HEK293 (cell line): ENCODE measurements around the gene THUMPD2.

ENCODE experiments used
- CTCF ChIA-PET: fragments of 350-600 bp; formaldehyde crosslinking; extraction: SDS; loops from one replicate; lab custom pipeline; 2021; ENCODE audit warnings: antibody characterized with exemption; lab: Yijun Ruan, JAX
- POLR2A ChIA-PET: fragments of 300-600 bp; formaldehyde crosslinking; extraction: SDS; loops from one replicate; lab custom pipeline; 2020; ENCODE audit warnings: antibody characterized with exemption, inconsistent platforms; lab: Yijun Ruan, JAX
- H3K27ac ChIP-seq: fragments of 200-500 bp; sonication (Bioruptor generic); 2 replicates; pipeline ENCODE4 v1.5.1; 2014; ENCODE audit warnings: low read depth, low read length, control low read depth, inconsistent platforms; ENCODE audit errors: extremely low read depth
- H3K36me3 ChIP-seq, 2 experiments: fragments of 200-500 bp in 1 of 2; sonication (Bioruptor generic) in 1 of 2; 1 replicate in 1 of 2; 2 replicates in 1 of 2; pipeline ENCODE4 v1.5.1; 2014 to 2017; ENCODE audit warnings: inconsistent platforms in 2 of 2, low read length in 2 of 2; ENCODE audit not compliant: control insufficient read depth in 2 of 2, insufficient read depth in 1 of 2
- H3K4me1 ChIP-seq: fragments of 200-500 bp; sonication (Bioruptor generic); 2 replicates; pipeline ENCODE4 v1.5.1; 2014; ENCODE audit warnings: mild to moderate bottlenecking, low read length, inconsistent platforms; ENCODE audit not compliant: control insufficient read depth, insufficient read depth
- H3K4me3 ChIP-seq: 2 replicates; pipeline ENCODE4 v1.5.1; 2011; ENCODE audit warnings: low read depth, mild to moderate bottlenecking, control low read depth, low read length, moderate library complexity
- H3K9me3 ChIP-seq: fragments of 200-500 bp; sonication (Bioruptor generic); 2 replicates; pipeline ENCODE4 v1.5.1; 2014; ENCODE audit warnings: low read depth, low read length, inconsistent platforms; ENCODE audit not compliant: control insufficient read depth, insufficient read depth
- HOXA7 ChIP-seq: sonication (generic); formaldehyde crosslinking; IDR thresholded peaks from 2 replicates; pipeline ENCODE4 v1.8.1; 2022; ENCODE audit warnings: missing genetic modification reagents, borderline replicate concordance
- KLF8 ChIP-seq: fragments of 450-650 bp; formaldehyde crosslinking; IDR thresholded peaks from 2 replicates; pipeline ENCODE4 v1.5.1; 2016; ENCODE audit warnings: missing biosample characterization, missing genetic modification characterization
- ZBTB17 ChIP-seq: fragments of 450-650 bp; formaldehyde crosslinking; IDR thresholded peaks from 2 replicates; pipeline ENCODE4 v1.5.1; 2016; ENCODE audit warnings: missing biosample characterization, missing genetic modification characterization
- ZNF10 ChIP-seq: fragments of 450-650 bp; formaldehyde crosslinking; IDR thresholded peaks from 2 replicates; pipeline ENCODE4 v1.5.1; 2017; ENCODE audit warnings: missing biosample characterization, missing genetic modification characterization
- ZNF175 ChIP-seq: fragments of 450-650 bp; formaldehyde crosslinking; IDR thresholded peaks from 2 replicates; pipeline ENCODE4 v1.5.1; 2016; ENCODE audit warnings: missing biosample characterization, missing genetic modification characterization
- ZNF302 ChIP-seq: fragments of 450-650 bp; formaldehyde crosslinking; IDR thresholded peaks from 2 replicates; pipeline ENCODE4 v1.5.1; 2016; ENCODE audit warnings: missing biosample characterization, missing genetic modification characterization, low read depth
- ZNF335 ChIP-seq: fragments of 450-650 bp; formaldehyde crosslinking; conservative IDR thresholded peaks from 2 replicates; pipeline ENCODE4 v1.5.1; 2016; ENCODE audit warnings: missing biosample characterization, missing genetic modification characterization
- ZNF423 ChIP-seq: fragments of 450-650 bp; formaldehyde crosslinking; IDR thresholded peaks from 2 replicates; pipeline ENCODE4 v1.5.1; 2016; ENCODE audit warnings: missing biosample characterization, missing genetic modification characterization
- ZNF600 ChIP-seq: fragments of 450-650 bp; formaldehyde crosslinking; IDR thresholded peaks from 2 replicates; pipeline ENCODE4 v1.5.1; 2016; ENCODE audit warnings: missing biosample characterization, missing genetic modification characterization
- TF ChIP-seq, protein P1 (sequence below): fragments of 450-650 bp; formaldehyde crosslinking; IDR thresholded peaks from 2 replicates; pipeline ENCODE4 v1.5.1; 2016; ENCODE audit warnings: missing biosample characterization, missing genetic modification characterization
- TF ChIP-seq, protein P2 (sequence below): fragments of 450-650 bp; formaldehyde crosslinking; IDR thresholded peaks from 2 replicates; pipeline ENCODE4 v1.5.1; 2016; ENCODE audit warnings: missing biosample characterization, missing genetic modification characterization
- TF ChIP-seq, protein P3 (sequence below): fragments of 450-650 bp; formaldehyde crosslinking; IDR thresholded peaks from 2 replicates; pipeline ENCODE4 v1.5.1; 2016; ENCODE audit warnings: missing biosample characterization, missing genetic modification characterization
- TF ChIP-seq, protein P4 (sequence below): fragments of 450-650 bp; formaldehyde crosslinking; IDR thresholded peaks from 2 replicates; pipeline ENCODE4 v1.5.1; 2016; ENCODE audit warnings: missing biosample characterization, missing genetic modification characterization
- TF ChIP-seq, protein P5 (sequence below): IDR thresholded peaks from 2 replicates; pipeline ENCODE4 v1.6.1; 2011; ENCODE audit warnings: mild to moderate bottlenecking, low read depth, low read length, borderline replicate concordance

Gene THUMPD2

DNA sequence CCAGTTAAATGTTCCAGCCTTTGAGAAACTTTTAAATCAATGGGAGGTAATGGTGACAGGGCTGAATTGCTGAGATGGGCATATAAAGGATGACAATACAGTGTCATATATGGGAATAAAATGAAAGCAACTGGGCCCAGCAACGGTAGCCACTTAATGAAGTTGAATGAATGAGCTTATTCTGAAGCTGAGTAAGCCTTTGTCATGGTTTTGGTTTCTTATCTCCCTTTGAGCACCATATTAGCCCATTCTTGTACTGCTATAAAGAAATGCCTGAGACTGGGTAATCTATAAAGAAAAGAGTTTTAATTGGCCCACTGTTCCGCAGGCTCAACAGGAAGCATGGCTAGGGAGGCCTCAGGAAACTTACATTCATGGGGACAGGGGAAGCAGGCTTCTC is 3.5 kb upstream of the THUMPD2 start:
- CTCF ChIA-PET: no interaction called here
- H3K27ac ChIP-seq: no peak overlapping the region
- TF ChIP-seq ZNF302 (tag by site-specific recombination) (no peak), ZNF423 (tag by site-specific recombination) (no peak), HOXA7 (CRISPR knock-in tag) (no peak), ZNF10 (tag by site-specific recombination) (no peak), KLF8 (no peak)
- TF ChIP-seq, protein P1, sequence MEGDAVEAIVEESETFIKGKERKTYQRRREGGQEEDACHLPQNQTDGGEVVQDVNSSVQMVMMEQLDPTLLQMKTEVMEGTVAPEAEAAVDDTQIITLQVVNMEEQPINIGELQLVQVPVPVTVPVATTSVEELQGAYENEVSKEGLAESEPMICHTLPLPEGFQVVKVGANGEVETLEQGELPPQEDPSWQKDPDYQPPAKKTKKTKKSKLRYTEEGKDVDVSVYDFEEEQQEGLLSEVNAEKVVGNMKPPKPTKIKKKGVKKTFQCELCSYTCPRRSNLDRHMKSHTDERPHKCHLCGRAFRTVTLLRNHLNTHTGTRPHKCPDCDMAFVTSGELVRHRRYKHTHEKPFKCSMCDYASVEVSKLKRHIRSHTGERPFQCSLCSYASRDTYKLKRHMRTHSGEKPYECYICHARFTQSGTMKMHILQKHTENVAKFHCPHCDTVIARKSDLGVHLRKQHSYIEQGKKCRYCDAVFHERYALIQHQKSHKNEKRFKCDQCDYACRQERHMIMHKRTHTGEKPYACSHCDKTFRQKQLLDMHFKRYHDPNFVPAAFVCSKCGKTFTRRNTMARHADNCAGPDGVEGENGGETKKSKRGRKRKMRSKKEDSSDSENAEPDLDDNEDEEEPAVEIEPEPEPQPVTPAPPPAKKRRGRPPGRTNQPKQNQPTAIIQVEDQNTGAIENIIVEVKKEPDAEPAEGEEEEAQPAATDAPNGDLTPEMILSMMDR (tag by site-specific recombination): no peak
- TF ChIP-seq, protein P2, sequence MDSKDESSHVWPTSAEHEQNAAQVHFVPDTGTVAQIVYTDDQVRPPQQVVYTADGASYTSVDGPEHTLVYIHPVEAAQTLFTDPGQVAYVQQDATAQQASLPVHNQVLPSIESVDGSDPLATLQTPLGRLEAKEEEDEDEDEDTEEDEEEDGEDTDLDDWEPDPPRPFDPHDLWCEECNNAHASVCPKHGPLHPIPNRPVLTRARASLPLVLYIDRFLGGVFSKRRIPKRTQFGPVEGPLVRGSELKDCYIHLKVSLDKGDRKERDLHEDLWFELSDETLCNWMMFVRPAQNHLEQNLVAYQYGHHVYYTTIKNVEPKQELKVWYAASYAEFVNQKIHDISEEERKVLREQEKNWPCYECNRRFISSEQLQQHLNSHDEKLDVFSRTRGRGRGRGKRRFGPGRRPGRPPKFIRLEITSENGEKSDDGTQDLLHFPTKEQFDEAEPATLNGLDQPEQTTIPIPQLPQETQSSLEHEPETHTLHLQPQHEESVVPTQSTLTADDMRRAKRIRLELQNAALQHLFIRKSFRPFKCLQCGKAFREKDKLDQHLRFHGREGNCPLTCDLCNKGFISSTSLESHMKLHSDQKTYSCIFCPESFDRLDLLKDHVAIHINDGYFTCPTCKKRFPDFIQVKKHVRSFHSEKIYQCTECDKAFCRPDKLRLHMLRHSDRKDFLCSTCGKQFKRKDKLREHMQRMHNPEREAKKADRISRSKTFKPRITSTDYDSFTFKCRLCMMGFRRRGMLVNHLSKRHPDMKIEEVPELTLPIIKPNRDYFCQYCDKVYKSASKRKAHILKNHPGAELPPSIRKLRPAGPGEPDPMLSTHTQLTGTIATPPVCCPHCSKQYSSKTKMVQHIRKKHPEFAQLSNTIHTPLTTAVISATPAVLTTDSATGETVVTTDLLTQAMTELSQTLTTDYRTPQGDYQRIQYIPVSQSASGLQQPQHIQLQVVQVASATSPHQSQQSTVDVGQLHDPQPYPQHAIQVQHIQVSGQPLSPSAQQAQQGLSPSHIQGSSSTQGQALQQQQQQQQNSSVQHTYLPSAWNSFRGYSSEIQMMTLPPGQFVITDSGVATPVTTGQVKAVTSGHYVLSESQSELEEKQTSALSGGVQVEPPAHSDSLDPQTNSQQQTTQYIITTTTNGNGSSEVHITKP: no peak
- TF ChIP-seq, protein P3, sequence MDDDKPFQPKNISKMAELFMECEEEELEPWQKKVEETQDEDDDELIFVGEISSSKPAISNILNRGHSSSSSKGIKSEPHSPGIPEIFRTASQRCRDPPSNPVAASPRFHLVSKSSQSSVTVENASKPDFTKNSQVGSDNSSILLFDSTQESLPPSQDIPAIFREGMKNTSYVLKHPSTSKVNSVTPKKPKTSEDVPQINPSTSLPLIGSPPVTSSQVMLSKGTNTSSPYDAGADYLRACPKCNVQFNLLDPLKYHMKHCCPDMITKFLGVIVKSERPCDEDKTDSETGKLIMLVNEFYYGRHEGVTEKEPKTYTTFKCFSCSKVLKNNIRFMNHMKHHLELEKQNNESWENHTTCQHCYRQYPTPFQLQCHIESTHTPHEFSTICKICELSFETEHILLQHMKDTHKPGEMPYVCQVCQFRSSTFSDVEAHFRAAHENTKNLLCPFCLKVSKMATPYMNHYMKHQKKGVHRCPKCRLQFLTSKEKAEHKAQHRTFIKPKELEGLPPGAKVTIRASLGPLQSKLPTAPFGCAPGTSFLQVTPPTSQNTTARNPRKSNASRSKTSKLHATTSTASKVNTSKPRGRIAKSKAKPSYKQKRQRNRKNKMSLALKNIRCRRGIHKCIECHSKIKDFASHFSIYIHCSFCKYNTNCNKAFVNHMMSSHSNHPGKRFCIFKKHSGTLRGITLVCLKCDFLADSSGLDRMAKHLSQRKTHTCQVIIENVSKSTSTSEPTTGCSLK (tag by site-specific recombination): no peak
- TF ChIP-seq, all 188 proteins: peak for 0
- Histone ChIP-seq H3K9me3 (no peaks in the 10 kb centered on the region), H3K4me1 (peaks cover 2% of the 10 kb centered on the region; the same call in 1 of the 2 replicates), H3K4me3 (no peak overlapping the region), H3K36me3 (no peaks in the 10 kb centered on the region)
- POLR2A ChIA-PET: no interaction called here

DNA sequence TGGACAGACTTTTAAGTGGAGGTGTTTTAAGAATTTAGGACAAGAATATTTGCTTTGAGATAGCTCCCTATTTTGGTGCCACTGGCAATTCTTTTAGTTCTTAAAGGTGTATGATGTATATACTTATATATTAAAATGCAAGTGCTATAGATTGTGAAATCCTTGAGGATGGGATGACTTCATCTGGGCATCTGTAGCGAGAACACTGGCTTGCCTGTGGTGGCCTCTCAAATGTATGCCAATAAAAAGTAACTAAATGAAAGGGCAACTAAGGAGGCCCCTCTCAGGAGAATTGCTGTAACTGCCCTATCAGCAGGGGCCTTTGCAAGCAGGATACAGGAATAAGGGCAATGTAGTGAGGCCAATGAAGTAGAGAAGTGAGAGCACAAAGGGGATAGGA is 2.6 kb upstream of the THUMPD2 start:
- no peaks in the 10 kb centered on the region for H3K9me3 ChIP-seq
- H3K4me3 ChIP-seq: no peak overlapping the region
- H3K36me3 ChIP-seq: peaks cover 0 to 5% of the 10 kb centered on the region in 2 experiments; a peak in 1 of 3 replicates
- TF ChIP-seq ZNF335: peak; percentile 40
- no peak for TF ChIP-seq ZNF175 (tag by site-specific recombination)
- POLR2A ChIA-PET: no interaction called here
- H3K4me1 ChIP-seq: peaks cover 6% of the 10 kb centered on the region; the same call in 1 of the 2 replicates
- H3K27ac ChIP-seq: no peak overlapping the region
- CTCF ChIA-PET: no interaction called here

DNA sequence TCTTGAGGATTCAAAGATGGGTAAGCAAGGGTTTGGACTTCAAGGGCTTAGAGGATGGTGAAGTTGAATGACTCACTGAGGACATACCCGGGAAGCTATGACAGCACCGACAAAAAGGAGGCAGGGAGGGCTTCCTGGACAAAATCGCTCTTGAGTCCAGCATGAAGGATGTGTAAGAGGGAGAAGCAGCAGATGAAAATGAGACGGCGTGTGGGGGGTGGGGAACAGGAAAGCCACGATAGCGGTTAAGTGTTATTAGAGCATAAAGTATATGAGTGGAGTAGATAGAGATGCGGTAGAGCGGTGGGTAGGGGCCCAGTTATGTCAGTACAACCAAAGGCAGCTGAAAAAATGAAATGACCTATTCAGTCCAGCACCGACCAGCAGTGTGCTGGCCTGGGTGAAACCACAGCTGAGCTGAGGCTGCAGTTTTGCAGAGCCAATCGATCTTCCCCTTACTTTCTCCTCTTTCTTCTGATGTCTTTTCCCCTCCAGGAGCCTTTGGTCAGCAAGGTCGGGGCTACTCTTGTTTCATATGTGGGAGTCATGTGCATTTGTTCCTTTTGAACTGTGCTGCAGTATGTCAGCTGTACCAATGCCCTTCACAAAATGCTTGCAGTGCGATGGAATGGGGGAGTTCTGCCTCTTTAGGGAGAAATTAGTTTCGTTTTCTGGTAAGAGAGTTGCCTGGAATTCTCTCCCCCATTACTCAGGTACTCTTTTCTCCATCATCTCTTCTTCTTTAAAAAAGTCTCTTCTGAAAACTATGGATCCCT is 2.0 kb upstream of the THUMPD2 start:
- Histone ChIP-seq H3K9me3 (no peaks in the 10 kb centered on the region), H3K36me3 (peaks cover 0 to 9% of the 10 kb centered on the region in 2 experiments; a peak in 2 of 3 replicates), H3K4me1 (peaks cover 6% of the 10 kb centered on the region; the same call in 1 of the 2 replicates), H3K27ac (no peak overlapping the region), H3K4me3 (no peak overlapping the region)
- ChIA-PET CTCF (interaction anchor here (0.7 kb wide), 1 partner anchor 71 kb away, joined by 3 read pairs; no protein-coding TSS in a partner anchor), POLR2A (no interaction called here)
- TF ChIP-seq, protein P4, sequence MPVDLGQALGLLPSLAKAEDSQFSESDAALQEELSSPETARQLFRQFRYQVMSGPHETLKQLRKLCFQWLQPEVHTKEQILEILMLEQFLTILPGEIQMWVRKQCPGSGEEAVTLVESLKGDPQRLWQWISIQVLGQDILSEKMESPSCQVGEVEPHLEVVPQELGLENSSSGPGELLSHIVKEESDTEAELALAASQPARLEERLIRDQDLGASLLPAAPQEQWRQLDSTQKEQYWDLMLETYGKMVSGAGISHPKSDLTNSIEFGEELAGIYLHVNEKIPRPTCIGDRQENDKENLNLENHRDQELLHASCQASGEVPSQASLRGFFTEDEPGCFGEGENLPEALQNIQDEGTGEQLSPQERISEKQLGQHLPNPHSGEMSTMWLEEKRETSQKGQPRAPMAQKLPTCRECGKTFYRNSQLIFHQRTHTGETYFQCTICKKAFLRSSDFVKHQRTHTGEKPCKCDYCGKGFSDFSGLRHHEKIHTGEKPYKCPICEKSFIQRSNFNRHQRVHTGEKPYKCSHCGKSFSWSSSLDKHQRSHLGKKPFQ (tag by site-specific recombination): no peak
- peak; percentile 54; the same call in 1 of the 2 replicates for TF ChIP-seq ZBTB17 (tag by site-specific recombination)
- TF ChIP-seq, protein P5, sequence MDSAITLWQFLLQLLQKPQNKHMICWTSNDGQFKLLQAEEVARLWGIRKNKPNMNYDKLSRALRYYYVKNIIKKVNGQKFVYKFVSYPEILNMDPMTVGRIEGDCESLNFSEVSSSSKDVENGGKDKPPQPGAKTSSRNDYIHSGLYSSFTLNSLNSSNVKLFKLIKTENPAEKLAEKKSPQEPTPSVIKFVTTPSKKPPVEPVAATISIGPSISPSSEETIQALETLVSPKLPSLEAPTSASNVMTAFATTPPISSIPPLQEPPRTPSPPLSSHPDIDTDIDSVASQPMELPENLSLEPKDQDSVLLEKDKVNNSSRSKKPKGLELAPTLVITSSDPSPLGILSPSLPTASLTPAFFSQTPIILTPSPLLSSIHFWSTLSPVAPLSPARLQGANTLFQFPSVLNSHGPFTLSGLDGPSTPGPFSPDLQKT: no peak
- TF ChIP-seq ZNF600: peak; percentile 55
